Muscle of leg (tissue), 11 donors: ENCODE measurements around the gene TUBA4A. TPM values are rescaled to one million over a fixed set of nuclear protein-coding genes. Genes with fewer than 3 reads are reported as not detected.

Experiments
- DNase-seq: peaks from one replicate; pipeline ENCODE4 v3.0.0; 2013
- H3K27ac ChIP-seq: one replicate; pipeline ENCODE4 v1.5.1; 2013; ENCODE audit warnings: mild to moderate bottlenecking, low read length, control low read depth
- H3K27me3 ChIP-seq: one replicate; pipeline ENCODE4 v1.6.1; 2013; ENCODE audit warnings: low read length; ENCODE audit not compliant: control insufficient read depth, insufficient read depth
- H3K36me3 ChIP-seq: one replicate; pipeline ENCODE4 v1.6.1; 2013; ENCODE audit warnings: low read length; ENCODE audit not compliant: control insufficient read depth, insufficient read depth
- H3K4me1 ChIP-seq: one replicate; pipeline ENCODE4 v1.6.1; 2013; ENCODE audit warnings: low read length; ENCODE audit not compliant: control insufficient read depth, insufficient read depth
- H3K4me3 ChIP-seq: one replicate; pipeline ENCODE4 v1.5.1; 2013; ENCODE audit warnings: low read length, control low read depth
- H3K9me3 ChIP-seq: replicated peaks from 2 replicates; pipeline ENCODE4 v1.6.1; 2013; ENCODE audit warnings: low read depth, low read length; ENCODE audit not compliant: control insufficient read depth
- WGBS: methylation state at CpG from one replicate; pipeline ENCODE4 v1.1.5; 2013; ENCODE audit warnings: missing lambda C conversion rate; ENCODE audit not compliant: insufficient coverage; 5-methylcytosine and 5-hydroxymethylcytosine counted together
- polyA plus RNA-seq, 8 donors: library from polyadenylated mRNA; unstranded; fragments of 120-200 nt; gene quantifications; one replicate each; pipeline versions ENCODE4 v1.2.1 to v1.2.3, GENCODE V29; 2013; ENCODE audit warnings: inconsistent platforms in 1 of 8, low replicate concordance in 1 of 8; ENCODE audit not compliant: insufficient read length in 8 of 8, insufficient read depth in 1 of 8
- total RNA-seq: library from RNA; stranded (reverse); fragments of 120-200 nt; gene quantifications from one replicate; pipeline ENCODE4 v1.2.4, GENCODE V29; 2013

The TUBA4A gene
- total and polyA plus RNA-seq, 9 donors: 36.2 to 160 (median 98.5) TPM

DNA sequence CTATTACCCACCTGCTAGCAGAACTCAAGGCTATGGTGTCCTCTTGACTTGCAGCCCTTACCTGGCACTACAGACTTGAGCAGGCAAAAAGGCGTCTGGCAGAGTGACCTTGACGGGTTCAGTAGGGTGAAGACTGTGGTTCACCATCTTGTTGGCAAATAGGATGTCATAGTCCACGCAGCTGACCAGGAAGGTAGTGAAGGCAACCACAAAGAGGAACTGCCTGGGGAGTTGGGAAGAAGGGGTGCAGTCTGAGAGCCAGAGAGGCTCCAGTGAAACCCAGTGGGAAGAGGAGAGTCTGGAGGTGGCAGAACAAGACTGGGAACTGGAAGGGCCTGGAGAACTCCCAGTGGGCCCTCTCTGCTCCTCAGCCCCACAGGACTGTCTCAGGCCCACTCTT lies 28.4 kb downstream of the TUBA4A start:
- H3K4me1 ChIP-seq: peaks cover 35% of the 10 kb centered on the region
- peaks cover 62% of the 10 kb centered on the region for H3K36me3 ChIP-seq
- no peak overlapping the region for H3K27ac ChIP-seq
- no peak for DNase-seq
- no peaks in the 10 kb centered on the region for H3K9me3 ChIP-seq
- H3K27me3 ChIP-seq: no peaks in the 10 kb centered on the region
- WGBS: 87% methylated on average over 3 of the region's 3 CpGs
- no peak overlapping the region for H3K4me3 ChIP-seq

DNA sequence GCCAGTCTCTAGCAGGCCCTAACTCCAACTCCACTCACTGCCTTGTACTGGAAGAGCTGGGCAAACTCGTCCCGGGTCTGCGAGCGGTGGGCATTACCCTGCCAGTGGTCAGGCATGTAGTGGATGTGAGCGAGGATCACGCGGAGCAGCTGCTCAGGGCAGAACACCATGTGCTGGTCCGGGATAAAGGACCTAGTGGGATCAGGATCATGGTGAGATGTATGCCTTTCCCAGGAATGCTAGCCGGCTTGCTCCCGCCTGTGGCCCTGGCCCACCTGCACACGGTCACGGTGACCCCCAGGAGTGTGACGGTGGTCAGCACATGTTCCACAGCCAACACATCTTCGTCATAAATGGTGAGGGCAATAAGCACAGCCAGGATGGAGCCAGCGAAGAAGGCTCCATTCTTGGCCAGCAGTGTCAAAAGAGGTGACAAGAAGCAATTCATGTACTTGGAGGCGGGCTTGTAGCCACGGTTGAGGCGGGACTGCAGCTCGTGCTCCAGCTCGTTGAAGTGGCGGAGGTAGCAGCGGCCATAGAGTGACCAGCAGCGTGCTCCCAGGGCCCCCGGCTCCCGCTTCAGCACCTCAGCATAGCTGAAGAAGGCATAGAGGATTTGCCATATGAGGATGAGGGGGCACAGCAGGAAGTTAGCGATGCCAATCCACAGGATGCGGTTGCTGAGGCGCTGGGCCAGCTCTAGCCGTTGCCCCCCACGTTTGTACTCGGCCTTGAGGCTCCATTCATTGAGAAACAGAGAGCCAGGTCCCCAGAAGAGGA lies 29.7 kb downstream of the TUBA4A start:
- H3K27ac ChIP-seq: no peak overlapping the region
- no peaks in the 10 kb centered on the region for H3K27me3 ChIP-seq
- no peaks in the 10 kb centered on the region for H3K9me3 ChIP-seq
- peaks cover 43% of the 10 kb centered on the region for H3K4me1 ChIP-seq
- WGBS: 93% methylated on average over 30 of the region's 31 CpGs
- no peak for DNase-seq
- H3K4me3 ChIP-seq: no peak overlapping the region
- H3K36me3 ChIP-seq: peaks cover 70% of the 10 kb centered on the region

DNA sequence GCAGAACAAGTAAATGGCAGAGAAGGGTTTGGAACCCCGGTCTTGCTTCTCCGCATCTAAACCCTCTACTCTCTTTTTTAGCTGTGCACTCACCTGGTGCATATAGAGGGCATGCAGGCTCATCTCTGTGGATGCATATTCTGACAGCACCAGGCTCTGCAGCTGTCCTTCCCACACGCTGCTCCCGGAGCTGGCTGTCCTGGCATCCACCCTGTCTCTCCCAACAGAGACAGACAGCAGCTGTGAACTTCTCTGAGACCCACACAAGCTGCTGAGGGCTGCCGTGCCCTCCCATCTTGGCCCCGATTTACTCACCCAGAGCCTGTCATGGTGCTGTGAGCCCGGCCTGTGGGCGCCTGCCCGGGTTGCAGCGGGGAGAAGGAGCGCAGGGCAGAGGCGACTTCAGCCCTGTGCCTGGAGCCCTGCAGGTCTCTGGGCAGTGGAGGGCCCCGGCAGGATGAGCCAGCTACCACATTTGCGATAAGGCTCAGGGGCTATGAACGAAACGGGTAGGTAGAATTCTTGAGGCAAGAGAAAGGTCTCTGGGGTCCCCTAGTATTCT lies 31.7 kb downstream of the TUBA4A start:
- H3K27me3 ChIP-seq: no peaks in the 10 kb centered on the region
- no peaks in the 10 kb centered on the region for H3K9me3 ChIP-seq
- peak; percentile 48 for DNase-seq
- 84% methylated on average over 10 of the region's 16 CpGs for WGBS
- H3K4me3 ChIP-seq: no peak overlapping the region
- H3K4me1 ChIP-seq: peaks cover 46% of the 10 kb centered on the region
- no peak overlapping the region for H3K27ac ChIP-seq
- H3K36me3 ChIP-seq: peaks cover 66% of the 10 kb centered on the region

DNA sequence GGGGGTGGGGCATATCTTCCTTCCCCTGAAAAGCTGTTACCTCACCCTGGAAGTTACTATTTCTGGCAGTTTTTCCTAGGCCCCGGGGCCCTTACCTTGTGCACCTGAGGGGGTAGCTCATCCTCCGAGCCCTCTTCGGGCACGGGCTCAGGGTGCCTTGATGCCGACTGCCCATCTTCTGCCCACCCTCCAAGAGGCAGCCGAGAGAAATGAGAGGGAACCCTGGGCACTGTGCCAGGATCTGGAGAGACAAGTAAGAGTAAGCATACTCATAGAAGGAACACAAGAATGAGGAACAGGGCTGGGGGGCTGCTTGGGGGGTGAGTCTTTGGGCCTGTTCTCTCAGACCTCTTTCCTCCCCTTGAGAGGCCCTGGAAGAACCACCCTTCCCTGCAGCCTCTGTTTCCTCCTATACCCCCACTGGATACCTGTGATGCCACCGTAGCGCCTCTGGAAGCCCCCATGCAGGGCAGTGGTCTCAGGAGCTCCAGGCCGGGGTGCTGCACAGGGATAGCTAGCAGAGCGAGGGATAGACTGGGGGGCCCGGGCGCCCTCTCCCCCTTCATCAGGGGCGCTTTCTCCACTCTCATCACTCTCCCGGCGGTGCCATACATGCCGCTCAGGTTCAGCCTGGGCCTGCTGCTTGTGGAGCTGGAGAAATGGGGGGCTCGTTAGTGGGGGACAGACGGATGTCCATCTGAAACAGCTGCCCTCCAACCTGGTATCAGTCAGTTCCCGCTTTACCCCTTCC lies 32.9 kb downstream of the TUBA4A start:
- DNase-seq: peak; percentile 27
- Histone ChIP-seq H3K4me1 (peaks cover 52% of the 10 kb centered on the region), H3K36me3 (peaks cover 72% of the 10 kb centered on the region), H3K4me3 (no peak overlapping the region), H3K27ac (no peak overlapping the region), H3K27me3 (no peaks in the 10 kb centered on the region), H3K9me3 (no peaks in the 10 kb centered on the region)
- WGBS: 95% methylated on average over 7 of the region's 19 CpGs

DNA sequence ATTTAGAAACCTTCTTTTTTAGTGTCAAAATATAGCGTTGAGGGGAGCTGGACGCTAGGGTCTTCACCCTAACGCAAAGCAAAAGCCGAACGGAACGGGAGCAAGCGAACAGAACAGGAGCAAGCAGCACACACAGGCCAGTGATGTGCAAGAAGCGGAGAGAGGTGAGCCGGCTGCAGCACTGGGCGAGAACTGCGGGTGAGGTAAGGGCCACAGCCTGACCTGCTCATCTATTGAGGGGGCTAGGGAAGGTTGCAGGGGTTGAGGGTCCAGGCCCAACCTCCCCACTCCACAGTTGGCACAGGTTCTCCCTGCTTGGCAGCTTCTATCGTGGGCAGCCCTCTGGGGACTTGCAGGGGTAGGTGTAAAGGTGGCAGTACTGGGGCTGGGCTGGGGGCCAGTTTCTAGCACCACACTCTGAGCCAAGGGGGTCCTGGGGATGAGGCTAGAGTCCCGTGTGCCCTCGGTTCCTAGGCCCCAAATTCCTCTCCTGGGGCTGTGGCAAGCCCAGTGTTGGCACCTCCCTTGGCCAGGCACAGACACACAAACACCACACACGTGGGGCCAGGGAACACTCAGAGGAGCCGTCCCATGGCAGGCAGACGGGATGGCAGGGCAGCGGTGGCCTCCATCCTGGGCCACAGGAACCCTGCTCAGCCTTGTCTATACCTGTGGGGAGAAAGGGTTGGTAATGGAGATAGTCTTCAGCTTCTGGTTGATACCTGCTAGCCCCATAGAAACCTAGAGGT lies 33.8 kb downstream of the TUBA4A start:
- peaks cover 69% of the 10 kb centered on the region for H3K36me3 ChIP-seq
- H3K27ac ChIP-seq: peak overlapping the region; percentile 98
- no peaks in the 10 kb centered on the region for H3K9me3 ChIP-seq
- no peak for DNase-seq
- H3K4me3 ChIP-seq: no peak overlapping the region
- WGBS: 81% methylated on average over 14 of the region's 18 CpGs
- no peaks in the 10 kb centered on the region for H3K27me3 ChIP-seq
- peaks cover 52% of the 10 kb centered on the region for H3K4me1 ChIP-seq

DNA sequence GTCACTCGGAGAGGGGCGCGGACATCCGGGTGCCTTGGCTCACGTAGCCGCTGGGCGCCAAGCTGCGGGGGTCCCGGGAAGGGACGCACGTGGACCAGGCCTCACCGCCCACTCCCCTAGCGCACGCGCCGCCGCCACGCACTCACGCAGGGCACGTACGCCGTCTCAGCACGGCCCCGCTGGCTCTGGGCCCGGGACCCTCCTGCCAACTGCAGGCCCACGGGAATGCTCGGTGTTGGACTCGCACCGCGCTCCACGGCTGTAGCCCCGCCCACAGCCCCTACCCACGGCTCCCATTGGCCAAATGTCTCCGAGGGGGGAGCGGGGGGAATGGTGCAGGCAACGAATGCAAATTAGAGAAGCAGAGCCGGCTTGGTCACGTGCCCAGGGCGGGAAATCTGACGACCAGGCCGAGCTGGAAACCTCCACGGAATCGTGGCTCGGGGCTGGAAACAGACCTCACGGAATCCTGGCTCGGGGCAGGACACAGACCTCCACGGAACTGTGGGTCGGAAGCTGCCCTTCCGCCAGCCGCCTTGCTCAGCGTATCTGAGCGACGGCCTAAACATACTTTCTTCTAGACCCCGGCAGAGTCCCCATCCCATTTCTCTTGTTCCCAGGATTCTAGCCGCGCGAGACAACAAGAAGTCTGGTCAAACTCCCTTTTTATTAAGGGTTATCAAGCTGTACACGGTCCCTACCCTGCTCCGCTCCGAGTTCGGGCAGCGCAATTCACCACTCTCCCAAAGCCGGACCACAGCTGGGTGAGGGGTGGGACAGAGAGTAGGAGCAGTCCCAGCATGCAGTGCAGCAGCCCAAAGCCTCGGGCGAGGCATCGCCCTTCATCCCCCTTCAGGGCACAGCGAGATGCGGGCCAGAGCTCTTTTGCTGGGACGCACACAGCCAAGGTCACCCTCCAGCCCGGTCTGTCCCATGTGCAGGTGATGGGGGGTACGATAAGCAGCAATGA lies 34.7 kb downstream of the TUBA4A start, which contains the start of gene ABCB6:
Gene ABCB6 (minus strand): TSS at position 227 of the 970 bp plus-strand sequence. CDS start 285 bp downstream, outside the sequence.
- 2% methylated on average over 51 of the region's 71 CpGs for WGBS
- no peaks in the 10 kb centered on the region for H3K27me3 ChIP-seq
- H3K27ac ChIP-seq: peak within 1 kb of the TSS; percentile 98
- no peaks in the 10 kb centered on the region for H3K9me3 ChIP-seq
- H3K36me3 ChIP-seq: peaks cover 69% of the 10 kb centered on the region
- peaks cover 52% of the 10 kb centered on the region for H3K4me1 ChIP-seq
- H3K4me3 ChIP-seq: peak within 1 kb of the TSS; percentile 67
- peak; percentile 99 for DNase-seq

DNA sequence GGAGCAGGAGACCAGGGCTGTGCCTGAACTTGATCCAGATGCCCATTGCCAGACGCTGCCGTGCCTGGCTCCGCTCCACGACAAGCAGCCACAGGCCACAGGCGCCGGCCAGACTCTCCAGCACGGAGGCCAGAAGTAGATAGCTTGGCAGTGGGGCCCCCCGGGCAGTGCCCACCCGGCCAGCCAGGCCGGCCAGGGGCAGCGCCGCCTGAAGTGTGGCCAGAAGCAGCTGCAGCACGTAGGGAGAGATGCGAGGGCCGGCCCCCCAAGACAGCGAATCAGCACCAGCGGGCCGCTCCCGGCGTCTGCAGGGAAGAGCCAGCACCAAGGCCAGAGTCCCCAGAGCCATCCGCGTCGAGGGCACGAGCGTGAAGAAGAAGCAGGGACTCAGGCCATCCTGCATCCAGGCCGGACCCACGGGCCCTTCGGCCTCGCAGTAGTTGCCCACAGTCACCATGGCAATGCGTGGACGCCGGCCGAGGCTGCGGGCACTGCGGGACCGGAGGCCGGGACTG lies 35.4 kb downstream of the TUBA4A start:
- H3K9me3 ChIP-seq: no peaks in the 10 kb centered on the region
- H3K4me3 ChIP-seq: peak overlapping the region; percentile 67
- peak overlapping the region; percentile 98 for H3K27ac ChIP-seq
- H3K27me3 ChIP-seq: no peaks in the 10 kb centered on the region
- H3K36me3 ChIP-seq: peaks cover 69% of the 10 kb centered on the region
- WGBS: under 1% methylated on average over 37 of the region's 37 CpGs
- DNase-seq: peak; percentile 79
- H3K4me1 ChIP-seq: peaks cover 52% of the 10 kb centered on the region

DNA sequence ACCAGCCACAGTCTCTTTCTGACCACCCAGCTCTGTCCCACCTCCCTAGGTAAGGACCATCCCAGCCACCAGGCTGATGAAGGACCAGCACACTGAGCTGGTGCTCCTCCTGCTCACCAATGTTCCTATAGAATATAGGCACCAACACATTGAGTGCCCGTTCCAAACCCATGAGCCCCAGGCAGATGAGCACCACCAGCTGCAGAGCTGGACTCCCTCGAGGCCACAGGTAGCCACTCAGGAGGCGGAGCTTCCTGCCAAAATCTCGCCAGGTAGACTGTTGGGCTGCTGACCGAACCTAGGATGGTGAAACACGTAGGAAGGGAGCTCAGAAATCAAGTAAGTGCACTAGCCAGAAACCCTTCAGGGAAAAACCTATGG lies 37.2 kb downstream of the TUBA4A start:
- DNase-seq: no peak
- H3K9me3 ChIP-seq: no peaks in the 10 kb centered on the region
- H3K27me3 ChIP-seq: no peaks in the 10 kb centered on the region
- no peak overlapping the region for H3K4me3 ChIP-seq
- peaks cover 64% of the 10 kb centered on the region for H3K36me3 ChIP-seq
- WGBS: 80% methylated on average over 5 of the region's 6 CpGs
- H3K27ac ChIP-seq: no peak overlapping the region
- H3K4me1 ChIP-seq: peaks cover 43% of the 10 kb centered on the region
